ENCODE results near the gene RAD18. TPM values are rescaled to one million over a fixed set of nuclear protein-coding genes. Genes with fewer than 3 reads are reported as not detected.

Gene RAD18
- polyA plus RNA-seq, 1 donor from 2014 or later = 4.7 TPM

- Histone ChIP-seq H3K4me2 (ENCODE audit: low read length) (no peak overlapping the region), H3K9ac (ENCODE audit: low read length) (no peak overlapping the region), H3F3A (ENCODE audit: insufficient read depth, low read length, poor library complexity, severe bottlenecking) (no peaks in the 10 kb centered on the region), H2AFZ (ENCODE audit: low read depth, low read length) (no peak overlapping the region), H3K27ac (ENCODE audit: low read length) (no peak overlapping the region), H3K9me2 (ENCODE audit: insufficient read depth, low read length) (no peaks in the 10 kb centered on the region), H3K9me3 (ENCODE audit: low read length) (no peaks in the 10 kb centered on the region), H3K27me3 (ENCODE audit: insufficient read depth, low read depth, low read length) (no peaks in the 10 kb centered on the region), H4K20me1 (ENCODE audit: insufficient read depth) (no peaks in the 10 kb centered on the region), H3K36me3 (ENCODE audit: insufficient read depth, low read length) (no peaks in the 10 kb centered on the region), H3K79me2 (replicated peaks; ENCODE audit: insufficient read depth, low read length) (no peaks in the 10 kb centered on the region), H3K4me3 (ENCODE audit: low read length) (no peak overlapping the region)
- TF ChIP-seq MXI1 (conservative IDR thresholded peaks at IDR 0.05; ENCODE audit: poor library complexity, severe bottlenecking) (no peak), POLR2AphosphoS5 (IDR thresholded peaks at IDR 0.05) (no peak), SMC3 (conservative IDR thresholded peaks at IDR 0.05; ENCODE audit: poor library complexity) (no peak), EZH2 (IDR thresholded peaks at IDR 0.05; ENCODE audit: borderline replicate concordance, insufficient read depth, low read length, poor library complexity, severe bottlenecking) (no peak), TAF1 (IDR thresholded peaks at IDR 0.05; ENCODE audit: low read depth) (no peak), EP300 (conservative IDR thresholded peaks at IDR 0.05; ENCODE audit: poor library complexity, severe bottlenecking) (no peak), RAD21 (conservative IDR thresholded peaks at IDR 0.05) (no peak)
- TF ChIP-seq, protein P1, sequence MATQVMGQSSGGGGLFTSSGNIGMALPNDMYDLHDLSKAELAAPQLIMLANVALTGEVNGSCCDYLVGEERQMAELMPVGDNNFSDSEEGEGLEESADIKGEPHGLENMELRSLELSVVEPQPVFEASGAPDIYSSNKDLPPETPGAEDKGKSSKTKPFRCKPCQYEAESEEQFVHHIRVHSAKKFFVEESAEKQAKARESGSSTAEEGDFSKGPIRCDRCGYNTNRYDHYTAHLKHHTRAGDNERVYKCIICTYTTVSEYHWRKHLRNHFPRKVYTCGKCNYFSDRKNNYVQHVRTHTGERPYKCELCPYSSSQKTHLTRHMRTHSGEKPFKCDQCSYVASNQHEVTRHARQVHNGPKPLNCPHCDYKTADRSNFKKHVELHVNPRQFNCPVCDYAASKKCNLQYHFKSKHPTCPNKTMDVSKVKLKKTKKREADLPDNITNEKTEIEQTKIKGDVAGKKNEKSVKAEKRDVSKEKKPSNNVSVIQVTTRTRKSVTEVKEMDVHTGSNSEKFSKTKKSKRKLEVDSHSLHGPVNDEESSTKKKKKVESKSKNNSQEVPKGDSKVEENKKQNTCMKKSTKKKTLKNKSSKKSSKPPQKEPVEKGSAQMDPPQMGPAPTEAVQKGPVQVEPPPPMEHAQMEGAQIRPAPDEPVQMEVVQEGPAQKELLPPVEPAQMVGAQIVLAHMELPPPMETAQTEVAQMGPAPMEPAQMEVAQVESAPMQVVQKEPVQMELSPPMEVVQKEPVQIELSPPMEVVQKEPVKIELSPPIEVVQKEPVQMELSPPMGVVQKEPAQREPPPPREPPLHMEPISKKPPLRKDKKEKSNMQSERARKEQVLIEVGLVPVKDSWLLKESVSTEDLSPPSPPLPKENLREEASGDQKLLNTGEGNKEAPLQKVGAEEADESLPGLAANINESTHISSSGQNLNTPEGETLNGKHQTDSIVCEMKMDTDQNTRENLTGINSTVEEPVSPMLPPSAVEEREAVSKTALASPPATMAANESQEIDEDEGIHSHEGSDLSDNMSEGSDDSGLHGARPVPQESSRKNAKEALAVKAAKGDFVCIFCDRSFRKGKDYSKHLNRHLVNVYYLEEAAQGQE (IDR thresholded peaks at IDR 0.05; ENCODE audit: borderline replicate concordance) = no peak
Measured at GRCh38 chr3:8914491-8914890, 48.8 kb downstream of the RAD18 start.

GRCh38 chr3:8911781-8912180 is 51.5 kb downstream of the RAD18 start:
- no peak overlapping the region for H3K9ac ChIP-seq (ENCODE audit: low read length)
- no peak for TF ChIP-seq RAD21 (conservative IDR thresholded peaks at IDR 0.05)
- TF ChIP-seq EZH2 (IDR thresholded peaks at IDR 0.05; ENCODE audit: borderline replicate concordance, insufficient read depth, low read length, poor library complexity, severe bottlenecking) = no peak
- TF ChIP-seq POLR2AphosphoS5 (IDR thresholded peaks at IDR 0.05) = no peak
- TF ChIP-seq SMC3 (conservative IDR thresholded peaks at IDR 0.05; ENCODE audit: poor library complexity) = no peak
- TF ChIP-seq EP300 (conservative IDR thresholded peaks at IDR 0.05; ENCODE audit: poor library complexity, severe bottlenecking) = no peak

DNA sequence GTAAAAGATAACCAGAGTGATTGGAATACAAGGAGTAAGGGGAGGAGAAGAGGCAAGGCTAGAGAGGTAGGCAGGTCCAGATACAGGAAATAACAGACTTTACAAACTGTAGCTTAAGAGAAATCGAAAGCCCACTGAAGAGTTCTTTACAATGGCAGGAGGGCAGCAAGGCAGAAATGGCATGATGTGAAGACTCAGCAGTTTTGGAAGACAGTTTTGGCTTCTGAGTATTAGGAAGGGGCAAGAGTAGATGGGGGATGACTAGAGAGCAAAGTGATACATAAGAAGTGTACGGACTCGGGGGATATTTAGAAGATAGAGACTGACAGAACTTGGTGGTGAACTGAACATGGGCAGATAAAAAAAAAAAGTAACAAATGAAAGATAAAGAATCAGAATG is 54.1 kb downstream of the RAD18 start:
- TF ChIP-seq RAD21 (conservative IDR thresholded peaks at IDR 0.05) (no peak), EZH2 (IDR thresholded peaks at IDR 0.05; ENCODE audit: borderline replicate concordance, insufficient read depth, low read length, poor library complexity, severe bottlenecking) (no peak)

More at GRCh38 chr3:8911781-8912180, 51.5 kb downstream of the RAD18 start:
- H3K36me3 ChIP-seq (ENCODE audit: insufficient read depth, low read length) = no peaks in the 10 kb centered on the region
- H3K9me2 ChIP-seq (ENCODE audit: insufficient read depth, low read length) = no peaks in the 10 kb centered on the region
- H3K4me2 ChIP-seq (ENCODE audit: low read length) = no peak overlapping the region
- H2AFZ ChIP-seq (ENCODE audit: low read depth, low read length) = no peak overlapping the region
- H4K20me1 ChIP-seq (ENCODE audit: insufficient read depth) = no peaks in the 10 kb centered on the region
- no peak overlapping the region for H3K27ac ChIP-seq (ENCODE audit: low read length)
- no peaks in the 10 kb centered on the region for H3K79me2 ChIP-seq (replicated peaks; ENCODE audit: insufficient read depth, low read length)
- no peaks in the 10 kb centered on the region for H3K27me3 ChIP-seq (ENCODE audit: insufficient read depth, low read depth, low read length)
- H3K4me3 ChIP-seq (ENCODE audit: low read length) = no peak overlapping the region
- H3K9me3 ChIP-seq (ENCODE audit: low read length) = no peaks in the 10 kb centered on the region
- no peaks in the 10 kb centered on the region for H3F3A ChIP-seq (ENCODE audit: insufficient read depth, low read length, poor library complexity, severe bottlenecking)

More for the DNA sequence above, 54.1 kb downstream of the RAD18 start:
- H3K27me3 ChIP-seq (ENCODE audit: insufficient read depth, low read depth, low read length) = no peaks in the 10 kb centered on the region
- H3K9me3 ChIP-seq (ENCODE audit: low read length) = no peaks in the 10 kb centered on the region
- H3K9me2 ChIP-seq (ENCODE audit: insufficient read depth, low read length) = no peaks in the 10 kb centered on the region
- H3K36me3 ChIP-seq (ENCODE audit: insufficient read depth, low read length) = no peaks in the 10 kb centered on the region
- H3K79me2 ChIP-seq (replicated peaks; ENCODE audit: insufficient read depth, low read length) = no peaks in the 10 kb centered on the region
- no peak overlapping the region for H3K9ac ChIP-seq (ENCODE audit: low read length)
- no peak overlapping the region for H3K4me3 ChIP-seq (ENCODE audit: low read length)
- H3K4me2 ChIP-seq (ENCODE audit: low read length) = no peak overlapping the region
- no peak overlapping the region for H2AFZ ChIP-seq (ENCODE audit: low read depth, low read length)
- no peaks in the 10 kb centered on the region for H3F3A ChIP-seq (ENCODE audit: insufficient read depth, low read length, poor library complexity, severe bottlenecking)
- H4K20me1 ChIP-seq (ENCODE audit: insufficient read depth) = no peaks in the 10 kb centered on the region
- H3K27ac ChIP-seq (ENCODE audit: low read length) = no peak overlapping the region
